SW 1271 (cell line): Measurements from ENCODE around the gene STARD13.

Source experiments
- DNase-seq, 2 experiments: peaks; one replicate each; lab custom pipeline; 2025; lab: John Stamatoyannopoulos, UW

Gene STARD13

DNA sequence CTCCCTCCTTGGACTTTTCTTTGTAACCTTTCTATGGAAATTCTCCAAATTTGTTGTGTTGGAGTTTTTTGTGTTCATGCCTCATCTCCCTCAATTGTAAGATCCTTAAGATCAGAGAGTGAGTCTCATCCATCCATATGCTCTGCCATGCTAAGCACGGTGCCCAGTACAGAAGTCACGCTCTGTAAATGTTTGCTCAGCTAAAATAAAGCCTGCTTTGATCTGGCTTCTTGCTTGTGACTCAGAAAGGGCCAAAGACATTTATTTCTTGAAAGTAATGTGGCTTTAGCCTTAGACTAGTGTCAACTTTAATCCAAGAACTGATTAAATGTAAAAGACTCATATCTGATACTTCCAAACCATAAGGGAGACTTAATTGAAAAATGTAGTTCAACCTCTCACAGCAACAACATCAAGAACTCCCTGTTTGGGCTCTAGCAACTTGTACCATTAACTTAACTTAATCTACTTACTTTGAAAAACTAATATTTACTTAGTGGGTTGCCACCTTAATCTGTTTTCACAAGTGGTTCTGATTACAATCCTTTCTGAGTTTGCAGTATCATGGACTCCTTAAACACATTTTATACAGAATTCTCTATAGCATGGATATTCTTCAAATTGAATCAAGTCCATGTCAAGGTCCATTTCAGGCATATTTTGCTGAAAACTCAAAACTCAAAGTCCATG lies 169.1 kb downstream of the STARD13 start:
- no peak for DNase-seq

DNA sequence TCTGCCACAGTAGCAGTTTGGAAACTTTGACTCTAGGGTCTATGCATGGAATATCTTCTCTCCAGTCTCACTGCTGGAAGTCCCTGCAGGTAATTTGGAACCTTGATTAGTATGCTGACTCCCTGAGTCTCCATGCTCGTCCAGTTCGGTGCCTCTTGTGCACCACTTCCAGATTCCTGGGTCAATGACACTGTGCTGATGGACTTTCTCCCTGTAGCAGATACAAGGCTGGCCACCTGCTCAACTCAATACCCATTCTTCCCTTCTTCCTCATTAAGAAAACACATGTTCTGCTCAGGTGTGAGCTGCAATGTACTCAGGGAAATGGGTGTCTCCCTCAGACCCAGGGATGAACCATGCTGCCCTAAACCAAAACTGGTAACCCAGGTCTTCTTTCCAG lies 170.3 kb downstream of the STARD13 start:
- no peak for DNase-seq

- DNase-seq = no peak
These were observed 171.4 kb downstream of the STARD13 start for GRCh38 chr13:33114146-33114545.

GRCh38 chr13:33112766-33113165 lies 172.8 kb downstream of the STARD13 start:
- no peak for DNase-seq

- no peak for DNase-seq
These were observed 174.0 kb downstream of the STARD13 start for GRCh38 chr13:33111414-33112110.

GRCh38 chr13:33110713-33111413 lies 174.7 kb downstream of the STARD13 start:
- DNase-seq = no peak

DNA sequence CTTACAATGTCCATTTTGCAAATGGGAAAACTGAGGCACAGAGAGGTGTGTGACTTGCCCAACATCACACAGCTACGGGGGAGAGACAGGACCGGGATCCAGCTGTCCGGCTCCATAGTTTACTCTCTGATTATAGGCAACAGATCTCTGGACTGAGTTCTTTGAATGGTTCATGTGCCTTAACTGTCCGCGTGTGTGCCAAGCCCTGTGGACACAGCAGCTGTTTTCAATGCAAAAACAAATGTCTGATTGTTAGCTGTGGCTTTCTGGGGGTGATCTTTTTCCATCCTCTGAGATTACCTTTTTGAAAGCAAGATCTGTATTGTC lies 175.2 kb downstream of the STARD13 start:
- DNase-seq = no peak

- no peak for DNase-seq
These were observed 175.8 kb downstream of the STARD13 start for GRCh38 chr13:33109801-33110200.

DNA sequence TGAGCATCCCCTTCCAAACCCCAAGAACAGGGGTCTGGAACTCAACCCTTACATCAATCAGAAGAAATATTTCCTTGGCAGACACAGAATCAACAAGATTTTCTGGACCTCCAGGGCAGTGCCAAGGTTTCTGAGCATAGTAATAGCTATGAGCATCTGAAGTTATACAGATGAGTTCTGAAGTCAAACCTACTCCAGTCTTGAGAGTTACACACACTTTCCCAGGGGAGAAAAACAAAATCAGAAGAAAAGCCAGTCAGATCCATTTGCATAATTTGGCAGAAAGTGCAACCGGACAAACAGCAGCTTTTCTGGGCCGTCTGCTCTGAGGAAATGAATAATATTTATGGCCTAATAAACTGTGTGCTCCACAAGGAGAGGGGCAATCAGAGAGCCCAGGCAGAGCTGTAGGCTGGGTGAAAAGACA lies 176.3 kb downstream of the STARD13 start:
- DNase-seq = no peak

- DNase-seq = no peak
These were observed 176.9 kb downstream of the STARD13 start for GRCh38 chr13:33108620-33109019.

DNA sequence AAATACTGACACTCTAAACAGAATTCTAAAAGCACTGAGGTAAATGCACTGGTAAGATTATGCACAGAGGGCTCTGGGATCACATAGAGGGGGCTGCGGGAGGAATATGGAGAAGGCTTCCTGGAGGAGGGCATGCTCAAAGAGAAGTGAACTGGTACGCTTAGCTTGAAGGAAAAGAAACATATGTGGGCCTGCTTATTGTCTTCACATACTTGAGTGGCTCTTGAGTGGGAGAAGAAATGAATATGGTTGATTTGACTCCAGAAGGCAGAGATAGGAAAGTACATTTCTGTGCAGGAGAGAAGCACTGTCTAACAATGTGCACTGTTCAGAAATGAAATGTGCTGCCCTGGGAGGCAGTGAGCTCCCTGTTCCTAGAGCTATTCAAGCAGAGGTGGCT lies 178.2 kb downstream of the STARD13 start:
- no peak for DNase-seq

GRCh38 chr13:33106656-33107360 lies 178.7 kb downstream of the STARD13 start:
- no peak for DNase-seq

DNA sequence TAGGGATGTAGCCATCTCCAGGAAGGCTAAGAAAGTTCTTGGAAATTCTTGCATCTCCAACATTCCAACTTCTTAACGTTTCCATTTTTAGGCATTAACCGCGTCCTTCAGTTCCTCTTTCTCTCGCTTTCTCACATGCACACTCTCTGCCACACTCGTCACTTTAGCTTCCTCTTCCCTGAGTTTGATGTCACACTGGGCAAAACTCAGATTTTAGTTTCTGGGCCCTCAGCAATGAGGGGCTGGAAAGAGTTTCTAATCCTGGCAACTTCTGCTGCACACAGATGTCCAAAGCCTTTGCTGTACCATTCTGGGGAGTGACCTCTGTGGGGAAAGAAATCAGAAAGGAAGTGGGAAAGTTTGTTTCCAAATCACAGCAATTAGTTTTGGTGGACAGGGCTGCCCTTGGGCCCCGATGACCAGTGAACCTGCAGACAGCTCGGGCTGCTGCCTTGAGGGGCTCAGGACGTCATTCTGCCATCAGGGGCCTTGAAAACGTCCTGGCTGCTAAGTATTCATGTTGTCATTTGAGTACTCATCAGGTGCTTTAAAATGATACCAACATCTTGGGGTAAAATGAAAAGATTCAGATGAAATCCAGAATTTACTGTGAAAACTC lies 180.1 kb downstream of the STARD13 start:
- DNase-seq = no peak

- no peak for DNase-seq
These were observed 182.1 kb downstream of the STARD13 start for GRCh38 chr13:33103457-33103856.

- no peak for DNase-seq
These were observed 183.7 kb downstream of the STARD13 start for GRCh38 chr13:33101835-33102234.

- DNase-seq = no peak
These were observed 184.7 kb downstream of the STARD13 start for GRCh38 chr13:33100886-33101285.

DNA sequence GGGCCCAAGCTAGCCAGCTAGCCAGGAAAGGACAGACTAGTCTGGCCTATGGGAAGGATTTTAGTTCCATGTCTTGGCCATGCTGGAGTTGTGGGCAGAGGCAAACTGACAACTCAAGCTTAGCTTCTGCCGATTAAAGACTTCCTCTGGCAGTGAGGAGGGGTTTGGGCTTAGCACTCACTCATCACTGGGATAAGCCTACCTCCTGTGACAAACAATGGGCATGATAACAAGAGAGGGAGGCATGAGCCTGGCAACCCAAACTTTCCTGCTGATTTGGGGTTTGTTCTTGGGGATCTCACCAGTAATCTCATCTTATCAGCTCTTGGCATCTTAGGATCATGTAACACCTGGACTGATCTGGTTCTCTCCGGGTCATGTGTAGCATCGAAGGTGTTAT lies 185.7 kb downstream of the STARD13 start:
- DNase-seq = no peak

- no peak for DNase-seq
These were observed 188.5 kb downstream of the STARD13 start for GRCh38 chr13:33096886-33097605.

DNA sequence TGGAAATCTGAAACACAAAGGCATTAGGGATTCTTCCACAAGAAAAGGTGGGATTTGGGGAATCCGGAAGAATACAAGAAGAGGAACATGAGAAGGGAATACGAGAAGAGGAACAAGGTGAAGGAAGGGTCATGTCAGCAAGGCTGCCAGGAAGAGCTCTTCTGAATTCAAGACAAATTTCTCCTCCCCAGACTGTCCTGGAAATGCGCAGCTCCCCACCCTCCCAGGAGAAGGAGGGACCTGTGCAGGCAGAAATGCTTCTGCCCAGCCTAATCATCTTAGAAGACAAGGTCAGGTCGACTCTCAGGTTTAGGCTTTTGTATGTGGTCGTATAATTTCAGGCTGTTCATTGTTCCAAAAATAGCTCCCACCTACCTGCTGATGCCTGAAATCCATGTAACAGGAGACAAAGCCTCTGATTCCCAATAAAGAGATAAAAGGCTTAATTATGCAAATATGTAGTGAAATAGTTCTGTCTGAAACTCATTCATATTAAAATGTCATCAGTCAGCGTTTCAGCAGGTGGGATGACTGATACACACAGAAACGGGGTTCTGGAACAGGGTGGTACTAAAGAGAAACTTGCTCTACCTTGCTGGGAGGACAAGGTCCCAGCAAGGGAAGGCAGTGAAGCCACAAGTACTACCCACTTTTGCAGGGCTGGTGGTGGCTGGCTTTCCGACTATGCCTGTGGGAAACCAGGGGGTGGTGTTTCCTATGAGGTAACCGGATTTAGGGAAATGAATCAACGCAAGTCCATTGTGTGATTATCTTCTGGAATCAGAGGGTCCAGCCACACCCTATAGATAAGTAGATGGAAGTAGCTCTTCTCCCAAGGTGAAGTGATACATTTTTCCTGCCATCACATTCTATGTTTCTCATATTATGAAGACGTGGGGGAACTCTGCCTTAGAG lies 193.2 kb downstream of the STARD13 start:
- no peak for DNase-seq

DNA sequence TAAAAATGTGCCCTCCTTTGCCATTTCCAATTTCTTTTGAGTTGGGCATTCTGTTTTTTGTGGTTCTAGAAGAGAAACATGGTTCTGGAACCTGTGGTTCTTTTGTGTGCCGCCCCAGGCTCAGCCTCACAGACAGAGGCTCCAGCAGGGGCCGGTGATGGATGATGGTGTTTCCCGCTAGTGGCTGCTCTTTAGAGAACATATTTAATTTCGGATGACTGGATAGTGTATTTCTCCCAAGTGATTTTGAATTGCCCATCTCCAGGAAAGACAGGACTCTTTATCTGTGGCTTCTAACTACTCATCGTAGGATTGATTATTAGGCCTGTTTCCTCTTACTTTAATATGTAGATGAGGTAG lies 194.2 kb downstream of the STARD13 start:
- no peak for DNase-seq
